DOHH2 (cell line): ENCODE measurements around the gene SESN1.

ENCODE experiments used
- H3F3A ChIP-seq: fragments of 200-600 bp; sonication (generic), shearing (Covaris generic); 2 replicates; pipeline ENCODE4 v1.6.0; 2016; ENCODE audit warnings: antibody characterized with exemption, mild to moderate bottlenecking; ENCODE audit not compliant: control insufficient read depth, insufficient read depth
- H3K27ac ChIP-seq: fragments of 200-600 bp; sonication (generic); 2 replicates; pipeline ENCODE4 v1.5.1; 2014; ENCODE audit warnings: low read depth, mild to moderate bottlenecking, low read length, moderate library complexity
- H3K27me3 ChIP-seq: fragments of 200-600 bp; sonication (generic); 2 replicates; pipeline ENCODE4 v1.6.1; 2014; ENCODE audit warnings: mild to moderate bottlenecking, low read length, mixed read lengths; ENCODE audit not compliant: control insufficient read depth
- H3K36me3 ChIP-seq: fragments of 200-600 bp; sonication (generic); 2 replicates; pipeline ENCODE4 v1.6.1; 2014; ENCODE audit warnings: mild to moderate bottlenecking, low read length, moderate library complexity, mixed read lengths; ENCODE audit not compliant: control insufficient read depth
- H3K4me1 ChIP-seq: fragments of 200-600 bp; sonication (generic); 2 replicates; pipeline ENCODE4 v1.6.1; 2014; ENCODE audit warnings: mild to moderate bottlenecking, low read length, mixed read lengths; ENCODE audit not compliant: control insufficient read depth
- H3K4me2 ChIP-seq: fragments of 200-600 bp; sonication (generic); 2 replicates; pipeline ENCODE4 v1.6.0; 2014; ENCODE audit warnings: mild to moderate bottlenecking, low read length, moderate library complexity
- H3K4me3 ChIP-seq: fragments of 200-600 bp; sonication (generic); 2 replicates; pipeline ENCODE4 v1.5.1; 2014; ENCODE audit warnings: mild to moderate bottlenecking, low read length, mixed read lengths
- H3K79me2 ChIP-seq: fragments of 200-600 bp; sonication (generic); 2 replicates; pipeline ENCODE4 v1.6.1; 2014; ENCODE audit warnings: mild to moderate bottlenecking, low read length, mixed read lengths; ENCODE audit not compliant: control insufficient read depth
- H3K9me2 ChIP-seq: fragments of 200-600 bp; sonication (generic); replicated peaks from 2 replicates; pipeline ENCODE4 v1.6.1; 2014; ENCODE audit warnings: mild to moderate bottlenecking, low read length, mixed read lengths; ENCODE audit not compliant: control insufficient read depth
- H3K9me3 ChIP-seq: fragments of 200-600 bp; sonication (generic); 2 replicates; pipeline ENCODE4 v1.6.1; 2014; ENCODE audit warnings: antibody characterized with exemption, low read length, mixed read lengths; ENCODE audit not compliant: control insufficient read depth, insufficient read depth
- H4K20me1 ChIP-seq: fragments of 200-600 bp; sonication (generic); 2 replicates; pipeline ENCODE4 v1.6.0; 2014; ENCODE audit warnings: low read depth, mild to moderate bottlenecking, antibody characterized with exemption, low read length, moderate library complexity; ENCODE audit not compliant: control insufficient read depth, insufficient read depth
- EZH2phosphoT487 ChIP-seq: fragments of 200-600 bp; sonication (generic); IDR thresholded peaks from 2 replicates; pipeline ENCODE4 v1.6.1; 2017; ENCODE audit warnings: borderline replicate concordance, mild to moderate bottlenecking, antibody characterized with exemption, low read length, moderate library complexity, mixed read lengths
- TF ChIP-seq, protein P1 (sequence below): fragments of 200-600 bp; sonication (generic); IDR thresholded peaks from one replicate; pipeline ENCODE4 v1.5.1; 2014; ENCODE audit warnings: antibody characterized with exemption, mild to moderate bottlenecking, low read depth, low read length; ENCODE audit not compliant: poor library complexity, severe bottlenecking

The SESN1 gene

GRCh38 chr6:109079981-109080380 lies 14.7 kb downstream of the SESN1 start:
- Histone ChIP-seq H3K27me3 (no peaks in the 10 kb centered on the region), H3K79me2 (no peaks in the 10 kb centered on the region), H3K9me2 (no peaks in the 10 kb centered on the region), H3K27ac (no peak overlapping the region), H3K36me3 (no peaks in the 10 kb centered on the region), H3K4me1 (peaks cover 5% of the 10 kb centered on the region), H3F3A (no peaks in the 10 kb centered on the region), H3K4me2 (no peak overlapping the region), H4K20me1 (no peaks in the 10 kb centered on the region), H3K4me3 (no peak overlapping the region), H3K9me3 (no peaks in the 10 kb centered on the region)
- TF ChIP-seq EZH2phosphoT487: no peak
- TF ChIP-seq, protein P1, sequence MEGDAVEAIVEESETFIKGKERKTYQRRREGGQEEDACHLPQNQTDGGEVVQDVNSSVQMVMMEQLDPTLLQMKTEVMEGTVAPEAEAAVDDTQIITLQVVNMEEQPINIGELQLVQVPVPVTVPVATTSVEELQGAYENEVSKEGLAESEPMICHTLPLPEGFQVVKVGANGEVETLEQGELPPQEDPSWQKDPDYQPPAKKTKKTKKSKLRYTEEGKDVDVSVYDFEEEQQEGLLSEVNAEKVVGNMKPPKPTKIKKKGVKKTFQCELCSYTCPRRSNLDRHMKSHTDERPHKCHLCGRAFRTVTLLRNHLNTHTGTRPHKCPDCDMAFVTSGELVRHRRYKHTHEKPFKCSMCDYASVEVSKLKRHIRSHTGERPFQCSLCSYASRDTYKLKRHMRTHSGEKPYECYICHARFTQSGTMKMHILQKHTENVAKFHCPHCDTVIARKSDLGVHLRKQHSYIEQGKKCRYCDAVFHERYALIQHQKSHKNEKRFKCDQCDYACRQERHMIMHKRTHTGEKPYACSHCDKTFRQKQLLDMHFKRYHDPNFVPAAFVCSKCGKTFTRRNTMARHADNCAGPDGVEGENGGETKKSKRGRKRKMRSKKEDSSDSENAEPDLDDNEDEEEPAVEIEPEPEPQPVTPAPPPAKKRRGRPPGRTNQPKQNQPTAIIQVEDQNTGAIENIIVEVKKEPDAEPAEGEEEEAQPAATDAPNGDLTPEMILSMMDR: no peak

DNA sequence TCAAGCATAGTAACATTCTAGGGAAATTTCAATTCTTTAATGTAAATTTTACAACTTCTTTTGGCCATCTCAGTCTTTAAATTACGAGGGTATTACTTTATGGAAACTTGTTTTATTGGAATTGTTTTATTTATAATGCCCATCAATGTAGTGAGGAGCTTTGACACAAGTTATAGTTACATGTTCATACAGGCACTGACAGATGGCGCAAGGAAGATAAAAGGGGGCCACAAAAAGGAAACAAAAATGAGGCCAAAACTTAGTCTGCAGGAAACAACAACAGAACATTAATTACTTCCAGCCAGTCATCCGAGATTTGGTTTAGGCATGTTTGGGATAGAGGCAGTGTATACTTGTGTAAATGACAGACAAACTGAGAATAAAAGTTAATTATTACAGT lies 18.3 kb downstream of the SESN1 start:
- Histone ChIP-seq H3K36me3 (no peaks in the 10 kb centered on the region), H3K9me2 (no peaks in the 10 kb centered on the region), H3K79me2 (no peaks in the 10 kb centered on the region), H3K27ac (no peak overlapping the region), H3K4me2 (no peak overlapping the region), H4K20me1 (no peaks in the 10 kb centered on the region), H3K9me3 (no peaks in the 10 kb centered on the region), H3F3A (no peaks in the 10 kb centered on the region), H3K4me3 (no peak overlapping the region), H3K4me1 (no peaks in the 10 kb centered on the region), H3K27me3 (no peaks in the 10 kb centered on the region)
- no peak for TF ChIP-seq EZH2phosphoT487
- TF ChIP-seq, protein P1: no peak

DNA sequence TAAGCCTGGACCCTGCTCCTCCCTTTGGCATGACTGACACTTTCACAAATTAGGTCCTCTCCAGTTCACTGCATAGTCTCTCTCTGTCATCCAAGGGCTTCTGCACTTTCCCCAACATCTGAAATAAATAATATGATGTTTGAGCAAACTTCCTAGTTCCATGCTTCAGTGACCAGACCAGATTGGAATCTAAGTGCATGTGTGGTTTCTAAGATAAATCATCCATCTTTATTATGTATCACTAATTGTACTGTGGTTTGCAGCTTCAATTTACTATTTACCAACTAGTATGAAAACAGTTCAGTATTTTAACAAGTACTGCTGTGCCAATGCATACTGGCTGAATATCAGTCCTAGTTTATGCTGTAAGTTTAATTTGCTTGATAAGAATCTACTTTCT lies 18.7 kb downstream of the SESN1 start:
- Histone ChIP-seq H3K79me2 (no peaks in the 10 kb centered on the region), H3K4me3 (no peak overlapping the region), H3K9me2 (no peaks in the 10 kb centered on the region), H3K36me3 (no peaks in the 10 kb centered on the region), H3K4me1 (no peaks in the 10 kb centered on the region), H3F3A (no peaks in the 10 kb centered on the region), H3K27ac (no peak overlapping the region), H4K20me1 (no peaks in the 10 kb centered on the region), H3K27me3 (no peaks in the 10 kb centered on the region), H3K9me3 (no peaks in the 10 kb centered on the region), H3K4me2 (no peak overlapping the region)
- TF ChIP-seq, protein P1: no peak
- no peak for TF ChIP-seq EZH2phosphoT487

DNA sequence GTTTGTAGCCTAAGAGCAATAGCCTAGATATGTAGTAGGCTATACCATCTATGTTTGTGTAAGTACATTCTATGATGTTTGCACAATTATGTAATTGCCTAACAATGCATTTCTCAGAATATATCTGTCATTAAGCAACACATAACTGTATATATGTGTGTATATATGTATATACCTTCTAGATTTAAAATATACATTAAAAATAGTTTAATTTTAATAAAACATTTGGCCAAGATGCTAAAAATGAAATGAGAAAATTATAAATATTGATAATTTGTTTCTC lies 20.6 kb downstream of the SESN1 start:
- H3K4me1 ChIP-seq: no peaks in the 10 kb centered on the region

More for the DNA sequence above, 20.6 kb downstream of the SESN1 start:
- Histone ChIP-seq H3K36me3 (no peaks in the 10 kb centered on the region), H3K4me3 (no peak overlapping the region), H3K79me2 (no peaks in the 10 kb centered on the region), H4K20me1 (no peaks in the 10 kb centered on the region), H3K9me2 (no peaks in the 10 kb centered on the region), H3K9me3 (no peaks in the 10 kb centered on the region), H3F3A (no peaks in the 10 kb centered on the region), H3K4me2 (no peak overlapping the region), H3K27ac (no peak overlapping the region), H3K27me3 (no peaks in the 10 kb centered on the region)
- TF ChIP-seq EZH2phosphoT487: no peak
- TF ChIP-seq, protein P1: no peak
